ACC112 (cell line): Measurements from ENCODE around the gene TMEM170A.
A peak's percentile ranks its signal among the peaks of the same experiment; 100 is the strongest.

Source experiments
- H2AFZ ChIP-seq: fragments of 200-600 bp; sonication (generic); one replicate; pipeline ENCODE4 v1.6.0; 2017; ENCODE audit warnings: antibody characterized with exemption, low read length; ENCODE audit not compliant: unreplicated experiment
- H3K27ac ChIP-seq: fragments of 200-600 bp; sonication (generic); 2 replicates; pipeline ENCODE4 v1.5.1; 2014; ENCODE audit warnings: low read depth, mild to moderate bottlenecking, antibody characterized with exemption, low read length, moderate library complexity
- H3K27me3 ChIP-seq: fragments of 200-600 bp; sonication (generic); 2 replicates; pipeline ENCODE4 v1.6.1; 2014; ENCODE audit warnings: mild to moderate bottlenecking, antibody characterized with exemption, low read length, moderate library complexity, mixed read lengths; ENCODE audit not compliant: insufficient read depth
- H3K36me3 ChIP-seq: fragments of 200-600 bp; sonication (generic); 2 replicates; pipeline ENCODE4 v1.6.1; 2016; ENCODE audit warnings: mild to moderate bottlenecking, antibody characterized with exemption, low read length, moderate library complexity, mixed read lengths; ENCODE audit not compliant: insufficient read depth
- H3K4me1 ChIP-seq: fragments of 200-600 bp; sonication (generic); one replicate; pipeline ENCODE4 v1.6.1; 2016; ENCODE audit warnings: low read length, mixed read lengths; ENCODE audit not compliant: insufficient read depth, unreplicated experiment, control insufficient read depth
- H3K4me3 ChIP-seq: fragments of 200-600 bp; sonication (generic); 2 replicates; pipeline ENCODE4 v1.5.1; 2014; ENCODE audit warnings: mild to moderate bottlenecking, low read depth, low read length
- H3K79me2 ChIP-seq: fragments of 200-600 bp; sonication (generic); one replicate; pipeline ENCODE4 v1.6.0; 2016; ENCODE audit warnings: low read length; ENCODE audit not compliant: control insufficient read depth, unreplicated experiment, insufficient read depth

TMEM170A gene

DNA sequence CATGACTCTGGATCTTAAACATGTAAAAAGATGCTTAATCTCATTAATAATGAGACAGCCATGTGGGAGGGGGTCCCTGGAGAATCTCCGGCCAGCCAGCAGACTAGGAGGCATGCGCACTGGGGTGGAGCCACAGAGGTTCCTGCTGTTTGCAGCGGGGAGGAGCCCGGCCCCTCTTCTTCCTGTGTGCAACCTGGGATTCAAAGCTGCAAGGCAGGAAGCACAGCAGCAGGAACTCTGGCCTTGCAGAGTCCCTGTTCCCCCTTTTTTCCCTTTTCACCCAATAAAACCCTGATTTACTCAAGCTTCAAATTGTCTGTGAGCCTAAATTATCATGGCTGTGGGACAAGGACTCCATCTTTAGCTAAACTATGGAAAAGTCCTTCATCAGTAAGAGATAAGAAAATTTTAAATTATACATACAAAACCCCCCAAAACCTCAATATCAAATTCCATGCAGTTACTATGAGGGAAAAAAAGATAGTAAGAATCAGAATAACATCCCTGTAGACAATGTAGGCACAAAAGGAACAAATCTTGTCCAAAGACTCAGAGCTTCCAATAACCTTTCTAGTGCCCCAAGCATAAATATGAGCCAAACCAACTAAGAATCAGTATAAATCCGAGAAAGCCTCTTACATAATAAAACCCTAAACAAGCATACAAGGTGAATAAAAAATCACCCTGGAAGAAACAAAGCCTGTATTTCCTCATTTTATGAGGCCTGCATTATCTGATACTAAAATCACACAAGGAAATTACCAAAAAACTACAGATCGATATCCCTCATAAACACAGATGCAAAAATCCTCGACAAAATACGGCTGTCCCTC lies 43.3 kb downstream of the TMEM170A start:
- no peaks in the 10 kb centered on the region for H3K27me3 ChIP-seq
- H3K4me3 ChIP-seq: peak overlapping the region; percentile 34
- H3K4me1 ChIP-seq: peaks cover 20% of the 10 kb centered on the region
- peaks cover 75% of the 10 kb centered on the region for H3K79me2 ChIP-seq
- H3K36me3 ChIP-seq: no peaks in the 10 kb centered on the region
- no peak overlapping the region for H2AFZ ChIP-seq
- 0 out of 2 replicates have a peak overlapping the region, but pooled peaks have one; percentile 11 for H3K27ac ChIP-seq

DNA sequence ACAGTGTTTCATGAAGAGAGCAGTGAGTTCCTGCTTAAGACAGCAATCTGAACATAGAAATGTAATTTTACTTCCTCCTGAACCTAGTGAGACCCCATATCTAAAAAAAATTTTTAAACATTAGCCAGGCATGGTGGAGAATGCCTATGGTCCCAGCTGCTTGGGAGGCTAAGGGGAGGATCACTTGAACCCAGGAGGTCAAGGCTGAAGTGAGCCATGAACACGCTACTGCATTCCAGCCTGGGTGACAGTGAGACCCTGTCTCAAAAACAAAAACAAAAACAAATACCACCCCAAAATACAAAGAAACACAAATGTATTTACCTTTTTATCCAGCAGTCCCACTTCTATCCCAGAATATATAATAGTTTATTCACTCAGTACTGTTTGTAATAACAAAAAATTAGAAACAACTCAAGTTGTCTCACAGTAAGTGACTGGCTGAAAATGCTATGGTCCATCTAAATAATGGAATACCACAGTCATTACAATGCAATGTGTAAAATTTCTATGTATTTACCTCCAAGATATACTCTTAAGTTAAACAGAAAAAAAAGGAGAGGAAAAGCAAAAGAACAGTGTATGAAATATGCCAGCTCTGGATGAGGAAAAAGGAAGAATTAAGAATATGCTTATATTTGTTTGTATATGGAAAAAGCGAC lies 47.5 kb downstream of the TMEM170A start:
- Histone ChIP-seq H3K36me3 (no peaks in the 10 kb centered on the region), H3K4me1 (peaks cover 12% of the 10 kb centered on the region), H3K27me3 (no peaks in the 10 kb centered on the region), H3K4me3 (no peak overlapping the region), H2AFZ (no peak overlapping the region), H3K27ac (no peak overlapping the region), H3K79me2 (peaks cover 62% of the 10 kb centered on the region)

DNA sequence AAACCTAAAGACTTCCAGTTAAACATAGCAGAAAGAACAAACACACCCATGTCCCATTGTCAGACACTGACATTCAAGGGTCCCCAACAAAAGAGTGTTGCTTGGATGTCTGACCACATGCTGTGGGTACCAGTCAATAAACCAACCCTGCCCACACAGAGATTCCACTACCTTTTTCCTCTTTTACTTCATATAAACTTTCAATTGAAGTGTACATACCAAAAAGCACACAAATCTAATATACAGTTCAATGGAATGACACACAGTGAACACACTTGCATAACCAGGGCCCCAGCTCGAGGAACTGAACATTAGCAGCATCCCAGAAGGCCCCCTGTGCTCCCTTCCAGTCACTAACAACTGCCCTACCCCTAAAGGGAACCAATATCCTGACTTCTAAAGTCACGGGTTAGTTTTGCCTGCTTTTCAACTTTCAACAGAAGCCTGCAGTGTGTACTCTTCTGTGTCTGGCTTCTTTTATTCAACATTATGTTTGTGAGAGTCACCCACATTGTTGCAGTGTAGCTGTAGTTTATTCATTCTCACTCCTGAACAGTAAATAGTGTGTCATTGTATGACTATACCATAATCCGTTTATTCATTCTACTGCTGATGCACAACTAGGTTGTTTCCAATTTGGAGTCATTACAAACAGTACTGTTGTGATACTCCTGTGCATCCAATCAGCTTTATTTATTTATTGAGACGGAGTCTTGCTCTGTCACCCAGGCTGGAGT lies 49.2 kb downstream of the TMEM170A start:
- Histone ChIP-seq H3K36me3 (peaks cover 4% of the 10 kb centered on the region; the same call in 1 of the 2 replicates), H3K79me2 (peaks cover 45% of the 10 kb centered on the region), H3K27me3 (no peaks in the 10 kb centered on the region), H3K27ac (no peak overlapping the region), H3K4me1 (no peaks in the 10 kb centered on the region), H2AFZ (no peak overlapping the region), H3K4me3 (no peak overlapping the region)

DNA sequence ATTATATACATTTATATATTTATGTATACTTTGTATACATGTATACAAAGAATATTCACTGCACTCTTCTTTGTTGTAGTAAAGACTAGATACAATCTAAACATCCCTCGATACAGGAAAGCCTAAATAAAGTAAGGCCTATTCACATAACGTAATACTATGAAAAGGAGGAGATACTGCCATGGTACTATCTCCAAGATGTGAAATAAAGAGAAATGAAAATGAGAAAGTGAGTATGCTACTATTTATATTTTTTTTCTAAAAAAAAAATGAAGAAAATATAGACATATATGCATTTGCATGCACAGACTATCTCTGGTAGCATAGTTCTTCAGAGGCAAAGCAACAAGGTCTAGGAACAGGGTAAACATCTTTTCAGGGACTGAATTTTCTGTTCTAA lies 50.5 kb downstream of the TMEM170A start:
- H3K4me1 ChIP-seq: no peaks in the 10 kb centered on the region
- H2AFZ ChIP-seq: no peak overlapping the region
- no peak overlapping the region for H3K4me3 ChIP-seq
- no peaks in the 10 kb centered on the region for H3K27me3 ChIP-seq
- H3K79me2 ChIP-seq: peaks cover 33% of the 10 kb centered on the region
- peaks cover 8% of the 10 kb centered on the region; the same call in 1 of the 2 replicates for H3K36me3 ChIP-seq
- no peak overlapping the region for H3K27ac ChIP-seq

DNA sequence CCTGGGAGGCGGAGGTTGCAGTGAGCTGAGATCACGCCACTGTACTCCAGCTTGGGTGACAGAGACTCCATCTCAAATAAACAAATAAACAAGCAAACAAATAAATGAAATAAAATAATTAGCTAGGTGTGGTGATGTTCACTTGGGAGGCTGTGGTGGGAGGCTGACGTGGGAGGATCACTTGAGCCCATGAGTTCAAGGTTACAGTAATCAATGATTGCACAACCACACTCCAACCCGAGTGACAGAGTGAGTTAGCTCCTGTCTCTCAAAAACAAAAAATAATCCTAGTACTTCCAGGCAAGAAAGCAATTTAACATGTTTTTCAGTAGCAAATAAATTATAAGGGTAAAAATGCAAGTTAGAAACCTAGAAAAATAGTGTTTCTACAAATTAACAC lies 57.5 kb downstream of the TMEM170A start:
- H3K4me1 ChIP-seq: peaks cover 8% of the 10 kb centered on the region
- H3K36me3 ChIP-seq: peaks cover 10% of the 10 kb centered on the region; the same call in 1 of the 2 replicates
- H3K4me3 ChIP-seq: no peak overlapping the region
- H3K79me2 ChIP-seq: no peaks in the 10 kb centered on the region
- no peak overlapping the region for H3K27ac ChIP-seq
- H3K27me3 ChIP-seq: no peaks in the 10 kb centered on the region
- H2AFZ ChIP-seq: no peak overlapping the region

DNA sequence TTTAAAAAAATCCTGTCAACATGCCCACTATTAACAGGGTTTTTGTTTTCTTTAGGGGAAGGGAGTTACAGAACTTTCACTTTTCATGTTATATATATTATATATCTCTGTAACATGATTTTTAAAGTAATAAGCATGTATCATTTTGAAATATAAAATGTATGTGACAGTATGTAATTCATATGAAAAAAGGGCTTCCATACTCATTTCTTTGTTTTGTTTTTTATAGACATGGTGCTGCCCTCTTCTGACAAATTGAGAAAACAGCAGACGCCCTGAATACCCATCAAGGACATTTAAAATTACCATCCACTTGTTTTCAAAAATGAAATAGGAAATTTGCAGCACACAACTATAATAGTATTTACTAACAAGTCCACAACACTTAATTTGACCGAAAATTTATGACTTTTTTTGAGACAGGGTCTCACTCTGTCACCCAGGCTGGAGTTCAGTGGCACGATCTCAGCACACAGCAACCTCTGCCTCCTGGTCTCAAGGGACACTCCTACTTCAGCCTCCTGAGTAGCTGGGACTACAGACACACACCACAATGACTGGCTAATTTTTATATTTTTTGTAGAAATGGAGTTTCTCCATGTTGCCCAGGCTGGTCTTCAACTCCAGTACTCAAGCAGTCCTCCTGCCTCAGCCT lies 61.5 kb downstream of the TMEM170A start:
- Histone ChIP-seq H3K27me3 (no peaks in the 10 kb centered on the region), H3K79me2 (no peaks in the 10 kb centered on the region), H2AFZ (no peak overlapping the region), H3K27ac (peak overlapping the region; percentile 78), H3K36me3 (peaks cover 3% of the 10 kb centered on the region; the same call in 1 of the 2 replicates), H3K4me3 (no peak overlapping the region), H3K4me1 (peaks cover 11% of the 10 kb centered on the region)

DNA sequence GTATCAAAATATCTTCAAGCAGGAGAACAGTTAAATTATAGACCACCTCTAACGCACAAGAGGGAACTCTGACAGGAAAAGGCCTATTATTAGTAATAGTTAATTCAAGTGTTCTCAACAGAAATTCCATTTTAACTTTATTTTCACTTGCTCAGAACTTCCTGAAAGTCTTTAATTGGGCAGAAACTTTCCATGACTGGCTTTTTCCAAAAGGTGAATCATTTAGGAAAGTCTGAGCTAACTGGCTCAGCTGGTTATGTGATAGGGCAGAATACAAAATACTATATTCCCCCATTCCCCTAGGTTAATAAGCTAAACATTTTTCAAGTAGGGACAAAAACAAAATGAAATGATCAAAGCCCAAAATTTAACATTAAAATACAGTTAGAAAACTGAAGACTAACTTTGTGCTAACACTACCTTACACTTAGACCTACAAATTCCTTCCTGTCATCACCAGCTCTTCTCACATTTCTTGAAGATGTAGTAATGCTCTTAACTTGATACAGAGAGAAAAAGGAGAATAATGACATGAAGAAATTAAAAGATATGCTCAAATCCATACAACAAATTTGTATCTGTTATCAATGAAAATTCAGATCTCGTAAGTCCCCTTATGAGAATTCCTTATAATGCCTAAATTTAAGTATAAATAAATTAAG lies 62.2 kb downstream of the TMEM170A start:
- H3K4me3 ChIP-seq: no peak overlapping the region
- H3K27me3 ChIP-seq: no peaks in the 10 kb centered on the region
- H3K4me1 ChIP-seq: peaks cover 11% of the 10 kb centered on the region
- peak overlapping the region; percentile 78 for H3K27ac ChIP-seq
- no peak overlapping the region for H2AFZ ChIP-seq
- H3K79me2 ChIP-seq: no peaks in the 10 kb centered on the region
- peaks cover 3% of the 10 kb centered on the region; the same call in 1 of the 2 replicates for H3K36me3 ChIP-seq

DNA sequence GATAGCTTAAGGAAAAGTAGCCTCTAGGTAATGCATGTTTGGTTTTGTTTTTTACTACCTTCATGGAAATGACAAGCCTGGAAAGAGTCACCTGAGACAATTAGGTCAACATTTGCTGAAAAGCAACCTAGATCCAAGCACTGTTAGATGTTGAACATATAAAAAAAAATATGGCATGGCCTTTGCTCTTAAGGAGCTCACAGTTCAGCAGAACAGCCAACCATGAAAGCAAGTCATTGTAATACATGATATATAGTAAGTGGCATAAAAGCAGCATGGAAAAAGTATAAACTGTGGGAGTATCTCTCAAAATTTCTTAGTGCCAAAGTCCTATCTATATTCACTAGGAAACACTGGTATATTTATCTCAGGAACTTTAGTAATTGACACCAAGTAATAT lies 62.8 kb downstream of the TMEM170A start:
- Histone ChIP-seq H3K27me3 (no peaks in the 10 kb centered on the region), H3K79me2 (no peaks in the 10 kb centered on the region), H2AFZ (no peak overlapping the region), H3K27ac (peak overlapping the region; percentile 78), H3K4me1 (peaks cover 11% of the 10 kb centered on the region), H3K36me3 (peaks cover 3% of the 10 kb centered on the region; the same call in 1 of the 2 replicates), H3K4me3 (no peak overlapping the region)

DNA sequence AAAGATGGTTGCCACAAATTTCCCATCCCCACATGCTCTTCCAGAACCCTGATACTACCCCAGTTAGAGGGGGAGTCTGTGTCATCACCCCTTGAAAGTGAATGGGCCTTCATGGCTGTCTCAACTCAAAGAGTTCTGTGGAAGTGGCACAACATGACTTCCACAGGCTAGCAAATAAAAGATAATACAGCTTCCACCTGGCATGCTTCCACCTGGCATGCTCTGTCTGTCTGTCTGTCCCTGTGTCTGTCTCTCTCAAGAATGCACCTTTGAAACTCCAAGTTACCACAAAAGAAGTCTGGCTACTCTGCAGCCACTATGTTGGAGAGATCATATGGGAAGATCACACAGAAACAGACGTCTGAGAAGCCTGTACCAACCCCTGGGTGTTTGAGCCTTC lies 66.2 kb downstream of the TMEM170A start:
- peaks cover 6% of the 10 kb centered on the region; the same call in 1 of the 2 replicates for H3K36me3 ChIP-seq
- no peaks in the 10 kb centered on the region for H3K27me3 ChIP-seq
- H3K79me2 ChIP-seq: no peaks in the 10 kb centered on the region
- H3K4me1 ChIP-seq: peaks cover 11% of the 10 kb centered on the region
- no peak overlapping the region for H2AFZ ChIP-seq
- no peak overlapping the region for H3K27ac ChIP-seq
- H3K4me3 ChIP-seq: no peak overlapping the region

DNA sequence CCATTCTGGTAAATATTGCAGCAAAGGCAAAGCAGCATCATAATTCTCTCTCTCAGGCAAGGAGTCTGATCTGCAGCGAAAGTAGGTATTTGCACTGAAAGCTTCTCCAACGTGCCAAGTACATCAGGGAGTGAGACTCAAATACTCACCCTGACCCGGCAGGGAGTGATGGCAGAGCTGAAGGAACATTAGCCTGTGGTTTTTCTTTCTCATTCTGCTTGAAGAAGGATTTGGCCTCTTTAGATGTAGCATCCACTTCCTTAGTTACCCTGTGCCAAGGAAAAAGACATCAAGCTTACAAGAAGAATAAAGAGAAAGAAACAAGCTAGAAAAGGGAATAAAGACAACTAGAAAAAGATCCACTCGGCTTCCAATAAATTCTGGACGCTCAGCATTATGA lies 69.5 kb downstream of the TMEM170A start:
- Histone ChIP-seq H3K4me3 (no peak overlapping the region), H3K36me3 (peaks cover 6% of the 10 kb centered on the region; the same call in 1 of the 2 replicates), H3K79me2 (no peaks in the 10 kb centered on the region), H3K4me1 (no peaks in the 10 kb centered on the region), H3K27me3 (no peaks in the 10 kb centered on the region), H3K27ac (no peak overlapping the region), H2AFZ (no peak overlapping the region)
